Left renal pelvis (tissue), 4 donors: ENCODE results near the gene NCAPG. TPM values are rescaled to one million over a fixed set of nuclear protein-coding genes. Genes with fewer than 3 reads are reported as not detected.
A peak's percentile ranks its signal among the peaks of the same experiment; 100 is the strongest.

Experiments
- DNase-seq, 4 donors: peaks; one replicate each; pipeline ENCODE4 v3.0.0-alpha.2; 2013; ENCODE audit warnings: low read depth in 4 of 4, low spot score in 3 of 4
- polyA plus RNA-seq, 4 donors: library from polyadenylated mRNA; unstranded; fragments of 120-200 nt; gene quantifications; one replicate each; pipeline ENCODE4 v1.2.1, GENCODE V29; 2013; ENCODE audit not compliant: insufficient read length in 4 of 4

The NCAPG gene, protein sequence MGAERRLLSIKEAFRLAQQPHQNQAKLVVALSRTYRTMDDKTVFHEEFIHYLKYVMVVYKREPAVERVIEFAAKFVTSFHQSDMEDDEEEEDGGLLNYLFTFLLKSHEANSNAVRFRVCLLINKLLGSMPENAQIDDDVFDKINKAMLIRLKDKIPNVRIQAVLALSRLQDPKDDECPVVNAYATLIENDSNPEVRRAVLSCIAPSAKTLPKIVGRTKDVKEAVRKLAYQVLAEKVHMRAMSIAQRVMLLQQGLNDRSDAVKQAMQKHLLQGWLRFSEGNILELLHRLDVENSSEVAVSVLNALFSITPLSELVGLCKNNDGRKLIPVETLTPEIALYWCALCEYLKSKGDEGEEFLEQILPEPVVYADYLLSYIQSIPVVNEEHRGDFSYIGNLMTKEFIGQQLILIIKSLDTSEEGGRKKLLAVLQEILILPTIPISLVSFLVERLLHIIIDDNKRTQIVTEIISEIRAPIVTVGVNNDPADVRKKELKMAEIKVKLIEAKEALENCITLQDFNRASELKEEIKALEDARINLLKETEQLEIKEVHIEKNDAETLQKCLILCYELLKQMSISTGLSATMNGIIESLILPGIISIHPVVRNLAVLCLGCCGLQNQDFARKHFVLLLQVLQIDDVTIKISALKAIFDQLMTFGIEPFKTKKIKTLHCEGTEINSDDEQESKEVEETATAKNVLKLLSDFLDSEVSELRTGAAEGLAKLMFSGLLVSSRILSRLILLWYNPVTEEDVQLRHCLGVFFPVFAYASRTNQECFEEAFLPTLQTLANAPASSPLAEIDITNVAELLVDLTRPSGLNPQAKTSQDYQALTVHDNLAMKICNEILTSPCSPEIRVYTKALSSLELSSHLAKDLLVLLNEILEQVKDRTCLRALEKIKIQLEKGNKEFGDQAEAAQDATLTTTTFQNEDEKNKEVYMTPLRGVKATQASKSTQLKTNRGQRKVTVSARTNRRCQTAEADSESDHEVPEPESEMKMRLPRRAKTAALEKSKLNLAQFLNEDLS
- 10 to 100 TPM; 26.7 to 33.6 (median 28.2) TPM for polyA plus RNA-seq

DNA sequence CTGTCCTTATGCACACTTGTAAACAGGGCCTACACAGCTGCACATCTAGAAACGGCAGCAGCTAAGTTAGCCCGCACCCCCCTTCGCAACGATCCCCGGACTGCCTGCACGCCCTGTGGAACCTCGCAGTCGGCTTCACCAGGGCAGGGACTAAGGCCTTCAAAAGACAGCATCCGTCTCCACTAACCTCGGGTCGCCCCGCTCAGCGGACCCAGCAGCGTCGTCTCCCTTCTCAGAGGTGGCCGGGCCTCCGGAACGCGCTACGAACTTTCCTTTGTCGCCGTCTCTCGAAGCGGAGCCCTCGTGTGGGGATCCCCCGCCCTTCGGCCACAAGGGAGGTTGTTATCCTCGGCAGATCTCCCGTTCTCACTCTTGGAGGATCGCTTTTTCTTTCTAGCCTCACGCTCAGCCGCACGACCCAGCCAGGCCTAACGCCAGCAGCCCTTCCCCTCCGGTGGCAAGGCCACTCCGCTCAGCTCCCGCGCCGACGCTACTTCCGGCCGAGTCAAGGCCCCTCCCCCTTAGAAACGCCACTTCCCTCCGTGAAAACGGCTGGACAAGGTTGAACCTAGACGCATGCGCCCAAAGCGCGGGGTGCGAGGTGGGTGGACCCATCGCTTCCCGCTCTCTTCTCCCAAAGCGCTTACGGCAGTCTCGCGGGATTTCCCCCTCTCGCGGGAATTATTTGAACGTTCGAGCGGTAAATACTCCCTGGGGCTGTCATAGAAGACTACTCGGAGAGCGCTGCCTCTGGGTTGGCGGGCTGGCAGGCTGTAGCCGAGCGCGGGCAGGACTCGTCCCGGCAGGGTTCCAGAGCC is at the start of gene NCAPG, which contains the start of gene DCAF16:
TSS of gene NCAPG (plus strand) at position 720 of the 818 bp plus-strand sequence. CDS start 99 bp downstream, outside the sequence.
TSS of gene DCAF16 (minus strand) at position 498 of the 818 bp plus-strand sequence. CDS start 6,616 bp downstream, outside the sequence.
- DNase-seq: peak; percentile 99

GRCh38 chr4:17761062-17761461 is 49.7 kb upstream of the NCAPG start:
- no peak for DNase-seq

DNA sequence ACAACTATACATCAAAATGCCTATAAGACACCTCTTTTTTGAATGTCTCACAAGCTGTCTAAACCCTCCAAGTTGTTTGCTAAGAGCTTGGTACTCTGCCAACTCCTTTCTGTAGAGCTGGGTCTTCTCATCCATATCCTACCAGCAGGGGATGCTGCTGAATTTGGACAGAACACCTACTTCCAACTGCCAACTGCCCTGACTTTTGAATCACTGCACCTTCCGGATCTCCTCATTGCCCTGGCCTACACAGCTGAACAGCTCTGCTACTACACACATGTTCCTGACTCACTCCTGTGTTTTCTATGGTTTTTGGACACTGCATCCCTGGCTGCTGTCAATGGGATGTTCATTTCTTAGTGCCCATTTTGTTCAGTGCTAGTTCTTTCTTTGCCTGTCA is 48.1 kb upstream of the NCAPG start:
- DNase-seq: no peak

- no peak for DNase-seq
Measured at GRCh38 chr4:17763416-17763815, 47.4 kb upstream of the NCAPG start.

DNA sequence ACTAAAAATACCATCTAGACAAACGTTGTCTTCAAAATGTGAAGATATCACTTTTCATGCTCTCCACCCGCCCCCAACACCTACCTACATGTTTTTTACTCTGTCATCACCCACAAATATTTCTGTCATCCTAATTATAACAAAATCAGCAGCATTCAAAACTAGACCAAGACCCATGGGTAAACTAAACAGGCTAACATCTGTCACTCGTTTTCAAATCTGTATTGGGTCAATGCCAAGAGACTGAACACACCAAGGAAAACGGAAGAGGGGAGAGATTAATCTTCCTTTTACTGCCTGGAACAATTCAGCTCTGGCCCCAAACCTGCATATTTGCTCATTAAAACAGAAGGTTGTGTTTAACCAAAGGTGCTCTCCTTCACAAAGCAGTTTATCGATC is 46.8 kb upstream of the NCAPG start:
- no peak for DNase-seq

- DNase-seq: no peak
Measured at GRCh38 chr4:17765514-17766286, 45.1 kb upstream of the NCAPG start.

- no peak for DNase-seq
Measured at GRCh38 chr4:17766826-17767458, 43.8 kb upstream of the NCAPG start.

DNA sequence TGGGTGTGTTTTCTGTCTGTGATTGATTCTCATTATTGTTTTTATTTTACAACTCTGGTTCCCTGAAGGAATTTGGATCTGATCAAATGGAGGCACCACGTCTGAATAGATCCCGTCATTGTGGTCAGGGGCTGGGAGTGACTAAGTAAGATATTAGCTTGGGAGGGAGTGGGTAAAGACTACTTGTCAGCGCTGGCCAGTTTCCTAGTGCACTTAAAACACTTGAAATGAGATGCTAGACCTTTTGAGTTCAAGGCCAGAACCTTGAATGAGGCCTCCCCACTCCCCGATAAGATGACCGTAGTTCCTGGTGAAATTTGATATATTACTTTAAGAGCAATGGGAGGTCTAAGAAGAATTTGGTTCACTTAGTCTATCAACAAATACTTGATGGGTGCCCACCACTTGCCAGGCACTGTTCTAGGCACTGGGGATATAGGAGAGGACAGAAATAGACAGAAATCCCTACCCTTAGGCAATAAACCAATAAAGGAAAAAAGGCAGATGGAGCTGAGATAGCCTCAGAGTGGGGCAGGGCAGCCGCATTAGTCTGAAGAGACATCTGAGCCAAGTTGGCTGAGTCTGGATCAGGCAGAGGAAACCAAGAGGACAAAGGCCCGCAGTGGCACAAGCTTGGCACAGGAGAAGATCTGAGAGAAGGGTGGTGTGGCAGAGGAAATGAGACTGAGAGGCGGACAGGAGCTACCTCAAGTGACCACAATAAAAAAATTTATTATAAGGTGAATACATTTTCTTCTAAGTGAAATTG is 41.2 kb upstream of the NCAPG start:
- no peak for DNase-seq

GRCh38 chr4:17770845-17771244 is 39.9 kb upstream of the NCAPG start:
- DNase-seq: no peak

- DNase-seq: no peak
Measured at GRCh38 chr4:17771284-17771908, 39.4 kb upstream of the NCAPG start.

DNA sequence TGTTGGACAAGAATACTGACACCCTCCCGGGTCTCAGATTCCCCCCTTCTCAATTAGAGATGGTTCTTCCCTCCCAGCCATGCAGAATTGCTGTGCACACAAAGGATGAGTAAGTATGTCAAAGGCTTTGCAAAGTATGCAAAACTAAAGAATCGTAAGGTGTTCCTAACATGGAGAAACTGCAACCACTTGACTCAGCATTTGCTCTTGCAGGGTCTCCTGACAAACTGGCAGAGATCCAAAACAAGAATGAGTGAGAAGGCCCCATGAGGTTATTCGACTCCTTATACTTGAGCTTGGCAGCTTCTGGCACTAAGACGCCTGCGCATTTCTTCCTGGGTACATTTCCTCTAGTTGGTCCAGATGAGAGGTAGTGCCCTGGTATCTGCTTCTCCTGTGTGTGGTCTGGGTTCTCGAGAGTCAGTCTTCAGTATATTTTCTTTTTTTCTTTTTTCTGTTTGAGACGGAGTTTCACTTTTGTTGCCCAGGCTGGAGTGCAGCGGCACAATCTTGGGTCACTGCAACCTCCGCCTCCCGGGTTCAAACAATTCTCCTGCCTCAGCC is 37.6 kb upstream of the NCAPG start:
- DNase-seq: no peak

- DNase-seq: no peak
Measured at GRCh38 chr4:17778431-17778830, 32.3 kb upstream of the NCAPG start.

DNA sequence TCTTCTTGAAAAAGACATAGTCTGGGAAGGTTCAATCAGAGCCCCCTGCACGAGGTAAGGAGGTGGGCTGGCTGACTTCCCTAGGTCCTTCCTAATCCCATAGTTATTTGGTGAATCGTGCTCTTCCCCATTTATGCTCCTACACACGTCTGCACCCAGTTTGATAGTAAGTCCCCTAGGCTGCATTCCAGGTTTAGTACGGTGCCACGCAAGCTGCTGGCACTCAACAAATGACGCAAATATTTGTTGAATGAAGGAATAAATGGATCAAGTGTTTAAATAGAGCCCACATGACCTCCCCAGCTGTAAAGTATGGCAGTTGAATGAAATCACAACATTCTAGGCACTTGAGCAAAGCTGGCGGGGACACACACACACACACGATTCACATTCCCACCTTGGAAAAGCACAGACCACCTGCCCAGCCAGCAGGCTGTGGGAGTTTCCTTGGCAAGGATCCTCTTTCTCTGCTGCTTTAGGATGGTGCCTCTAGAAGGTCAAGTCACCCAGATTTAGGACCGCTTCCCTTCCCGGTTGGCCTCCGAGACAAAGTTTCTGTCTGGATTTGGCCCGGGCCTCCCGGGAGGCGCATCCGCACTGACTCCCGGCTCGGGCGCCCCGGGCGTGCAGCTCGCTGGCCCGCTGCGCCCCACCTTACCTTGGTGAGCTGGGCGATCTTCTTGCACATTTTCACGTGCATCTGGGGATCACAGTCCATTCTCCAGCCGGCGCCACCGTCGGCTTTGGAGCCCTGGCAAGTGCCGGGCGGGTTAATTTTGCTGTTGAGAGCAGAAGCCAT is 30.1 kb upstream of the NCAPG start:
- no peak for DNase-seq

GRCh38 chr4:17781300-17782287 is 29.2 kb upstream of the NCAPG start, which contains the start of gene FAM184B:
FAM184B (minus strand) TSS chr4:17781621; CDS start chr4:17781299, 322 bp downstream.
- no peak for DNase-seq

DNA sequence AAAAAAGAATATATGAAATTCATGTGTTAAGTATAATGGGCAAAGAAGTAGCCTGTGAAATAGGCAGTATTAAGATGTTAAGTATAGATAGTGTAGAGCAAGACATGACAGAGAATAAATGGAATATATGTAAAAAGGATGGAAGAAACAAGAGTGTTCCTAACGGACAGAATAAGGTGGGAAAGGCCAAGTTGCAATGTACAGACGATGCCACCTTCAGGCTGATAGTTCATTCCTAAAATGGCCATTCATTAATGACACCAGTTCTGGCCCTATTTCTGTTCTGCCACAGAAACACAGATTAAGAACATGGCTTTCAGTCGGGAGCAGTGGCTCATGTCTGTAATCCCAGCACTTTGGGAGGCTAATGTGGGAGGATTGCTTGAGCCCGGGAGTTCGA is 24.9 kb upstream of the NCAPG start:
- DNase-seq: no peak
